Stimulated activated CD4-positive, alpha-beta T cell treated with anti-CD3 and anti-CD28 coated beads, TNF-alpha, amount 100 ng/mL, for 24 hours (primary cell): ENCODE data around the gene SLC25A17.
"Not testable (repeated sequence)": the region's sequence is repeated elsewhere in the genome, so short reads cannot be mapped to it uniquely, and the experiment has no call there.

ENCODE experiments used
- DNase-seq, 3 experiments: peaks; one replicate each; pipeline ENCODE4 v3.0.0-alpha.2; 2020; ENCODE audit warnings: low read depth in 3 of 3

Gene SLC25A17

GRCh38 chr22:40720156-40720537, 99.0 kb downstream of the SLC25A17 start:
- DNase-seq: not testable (repeated sequence)
